Activated gamma-delta T cell (primary cell): ENCODE measurements around the gene KLHL12.
A peak's percentile ranks its signal among the peaks of the same experiment; 100 is the strongest.
"Not testable (repeated sequence)": the region's sequence is repeated elsewhere in the genome, so short reads cannot be mapped to it uniquely, and the experiment has no call there.

Experiments
- DNase-seq: peaks from one replicate; lab custom pipeline; 2025; lab: John Stamatoyannopoulos, UW

Gene KLHL12

DNA sequence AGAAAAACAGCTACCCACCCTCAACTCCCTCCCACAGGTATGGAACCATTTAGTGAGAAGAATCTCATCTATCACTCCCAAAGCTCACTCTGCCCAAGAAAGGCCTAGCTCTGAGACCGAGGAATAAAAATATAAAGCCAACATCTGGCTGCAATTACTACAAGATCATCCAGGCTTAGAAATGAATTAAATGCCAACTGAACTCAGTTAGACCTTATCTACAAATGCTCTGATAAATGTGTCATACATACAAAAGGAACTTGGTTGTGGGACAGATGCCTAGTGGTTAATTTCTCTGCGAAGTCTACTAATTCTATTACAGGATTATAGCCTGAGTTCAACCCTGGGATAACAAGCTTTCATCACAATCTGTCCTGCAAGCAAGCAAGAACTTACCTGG is 24.4 kb upstream of the KLHL12 start:
- no peak for DNase-seq

DNA sequence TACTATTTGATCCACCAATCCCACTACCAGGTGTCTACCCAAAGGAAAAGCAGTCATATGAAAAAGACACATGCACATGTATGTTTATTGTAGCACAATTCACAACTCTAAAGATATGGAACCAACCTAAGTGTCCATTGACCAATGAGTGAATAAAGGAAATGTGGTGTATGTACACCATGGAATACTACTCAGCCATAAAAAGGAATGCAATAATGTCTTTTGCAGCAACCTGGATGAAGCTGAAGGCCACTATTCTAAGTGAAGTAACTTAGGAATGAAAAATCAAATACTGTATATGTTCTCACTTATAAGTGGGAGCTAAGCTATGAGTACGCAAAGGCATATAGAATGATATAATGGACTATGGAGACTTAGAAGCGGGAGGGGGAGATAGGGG is 18.4 kb upstream of the KLHL12 start:
- no peak for DNase-seq

DNA sequence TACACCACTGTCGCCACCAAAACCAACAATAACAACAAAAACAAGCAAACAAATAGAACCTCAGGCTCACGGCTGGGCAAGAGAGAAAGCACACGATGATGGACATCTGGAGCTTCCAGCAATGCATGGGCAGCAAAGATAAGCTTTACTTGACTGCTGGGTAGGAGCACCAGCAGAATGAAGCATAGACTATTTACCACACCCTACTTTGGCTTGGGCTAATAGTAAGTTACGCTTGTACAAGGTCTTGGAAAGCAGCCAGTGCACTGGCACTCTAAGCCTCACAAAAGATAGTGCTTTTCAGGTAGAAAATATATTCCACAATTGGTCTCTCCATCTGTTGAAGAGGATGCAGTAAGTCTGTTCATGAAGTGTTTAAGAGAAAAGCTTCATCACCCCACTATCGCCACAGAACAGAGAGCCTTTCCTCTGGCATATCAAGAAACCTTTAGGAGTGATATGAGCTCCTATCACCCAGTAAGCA is 17.4 kb upstream of the KLHL12 start:
- no peak for DNase-seq

DNA sequence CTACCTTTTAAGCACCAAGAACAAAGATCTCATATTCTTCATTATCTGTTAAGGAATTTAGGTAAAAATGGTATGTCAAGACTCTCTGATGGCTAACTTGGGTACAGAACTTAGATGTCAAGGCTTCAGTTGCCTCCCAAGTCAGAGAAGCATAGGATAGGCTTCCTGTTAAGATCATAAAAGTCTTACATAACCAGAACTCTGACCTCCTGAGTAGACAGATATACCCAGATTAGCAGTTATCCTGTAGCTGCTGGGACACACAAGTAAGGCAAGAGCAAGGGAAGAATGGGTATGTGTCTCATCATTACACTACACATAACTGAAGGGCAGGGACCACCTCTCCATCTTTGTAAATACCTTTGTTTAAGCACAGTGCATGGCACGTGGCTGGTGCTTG is 15.4 kb upstream of the KLHL12 start:
- no peak for DNase-seq

DNA sequence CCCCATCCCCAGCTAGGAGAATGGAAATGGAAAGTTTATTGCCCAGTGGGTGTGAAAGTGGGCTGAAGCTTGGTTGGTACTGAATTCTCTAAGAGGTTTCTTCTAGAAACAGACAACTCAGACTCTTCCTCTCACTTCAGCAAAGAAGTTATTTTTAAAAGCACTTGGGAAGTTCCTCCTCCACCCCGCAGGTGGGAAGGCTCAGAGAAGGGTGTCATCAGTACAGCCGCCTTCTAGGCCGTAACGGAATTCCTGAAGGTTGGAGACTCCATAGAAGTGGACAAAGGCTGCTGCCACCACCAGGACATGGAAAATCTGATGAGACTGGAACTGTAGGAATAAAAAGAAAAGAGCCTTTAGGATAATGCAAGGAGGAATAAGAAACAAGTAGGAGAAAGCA is 14.3 kb upstream of the KLHL12 start:
- no peak for DNase-seq

DNA sequence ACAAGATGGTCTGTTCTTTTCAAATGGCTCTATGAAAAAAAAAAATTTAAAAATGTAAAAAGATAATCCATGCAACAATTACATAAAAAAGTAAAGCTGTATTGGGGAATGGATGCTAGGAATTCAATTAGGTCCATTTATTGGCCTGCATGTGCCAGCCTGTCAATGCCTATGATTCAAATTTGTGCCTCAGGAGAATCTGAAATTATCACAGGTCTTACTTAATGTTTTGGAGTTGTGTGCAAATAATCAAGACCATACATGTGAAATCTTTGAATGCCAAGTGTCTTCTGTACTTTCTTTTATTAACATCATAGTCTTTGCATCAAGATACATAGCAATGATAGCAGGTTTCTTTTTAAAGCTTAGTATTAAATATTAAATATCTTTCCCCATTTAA is 13.5 kb upstream of the KLHL12 start:
- DNase-seq = no peak

DNA sequence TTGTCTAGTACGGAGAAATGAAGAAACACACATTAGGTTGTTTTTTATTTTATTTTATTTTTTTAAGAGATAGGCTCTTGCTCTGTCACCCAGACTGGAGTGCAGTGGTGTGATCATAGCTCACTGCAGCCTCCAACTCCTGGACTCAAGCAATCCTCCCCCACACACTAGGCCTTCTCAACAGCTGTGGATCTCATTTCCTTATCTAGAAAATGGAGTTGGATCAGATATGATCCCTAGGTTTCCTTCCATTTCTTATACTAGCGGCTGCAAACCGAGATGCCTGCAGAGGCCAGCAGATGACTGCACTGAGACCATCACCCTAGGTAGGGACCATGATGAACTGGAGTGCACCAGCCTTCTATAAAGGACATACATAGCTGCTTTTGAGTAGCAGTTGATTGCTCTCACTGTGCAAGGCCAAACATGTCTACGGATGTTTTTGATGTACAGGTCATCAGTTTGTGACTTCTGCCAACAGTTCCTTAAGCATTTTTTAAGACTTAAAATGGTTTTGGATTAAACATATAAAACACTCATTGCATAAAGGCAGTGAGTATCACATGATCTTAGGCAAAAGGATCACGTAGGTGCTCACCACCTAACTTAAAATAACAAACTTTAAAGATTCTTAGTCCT is 11.4 kb upstream of the KLHL12 start:
- no peak for DNase-seq

DNA sequence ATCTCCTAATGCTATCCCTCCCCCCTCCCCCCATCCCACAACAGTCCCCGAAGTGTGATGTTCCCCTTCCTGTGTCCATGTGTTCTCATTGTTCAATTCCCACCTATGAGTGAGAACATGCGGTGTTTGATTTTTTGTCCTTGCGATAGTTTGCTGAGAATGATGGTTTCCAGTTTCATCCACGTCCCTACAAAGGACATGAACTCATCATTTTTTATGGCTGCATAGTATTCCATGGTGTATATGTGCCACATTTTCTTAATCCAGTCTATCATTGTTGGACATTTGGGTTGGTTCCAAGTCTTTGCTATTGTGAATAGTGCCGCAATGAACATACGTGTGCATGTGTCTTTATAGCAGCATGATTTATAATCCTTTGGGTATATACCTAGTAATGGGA is 9.4 kb upstream of the KLHL12 start:
- not testable (repeated sequence) for DNase-seq

DNA sequence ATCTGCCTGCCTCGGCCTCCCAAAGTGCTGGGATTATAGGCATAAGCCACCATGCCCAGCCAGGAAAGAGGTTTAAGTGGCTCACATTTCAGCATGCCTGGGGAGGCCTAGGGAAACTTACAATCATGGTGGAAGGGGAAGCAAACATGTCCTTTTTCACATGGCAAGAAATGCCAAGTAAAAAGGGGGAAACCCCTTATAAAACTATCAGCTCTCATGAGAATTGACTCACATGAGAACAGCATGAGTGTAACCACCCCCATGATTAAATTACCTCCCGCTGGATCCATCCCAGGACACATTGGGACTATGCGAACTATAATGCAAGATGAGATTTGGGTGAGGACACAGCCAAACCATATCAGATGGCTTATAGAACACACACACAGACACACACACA is 8.8 kb upstream of the KLHL12 start:
- no peak for DNase-seq

DNA sequence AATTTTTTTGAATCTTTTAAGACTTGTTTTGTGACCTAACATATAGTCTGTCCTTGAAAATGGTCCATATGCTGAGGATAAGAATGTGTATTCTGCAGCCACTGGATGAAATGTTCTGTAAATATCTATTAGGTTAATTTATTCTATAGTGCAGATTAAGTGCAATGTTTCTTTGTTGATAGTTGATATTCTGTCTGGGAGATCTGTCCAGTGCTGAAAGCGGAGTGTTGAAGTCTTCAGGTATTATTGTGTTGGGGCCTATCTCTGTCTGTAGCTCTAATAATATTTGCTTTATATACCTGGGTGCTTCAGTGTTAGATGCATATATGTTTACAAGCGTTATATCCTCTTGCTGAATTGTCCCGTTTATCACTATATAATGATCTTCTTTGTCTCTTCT is 7.7 kb upstream of the KLHL12 start:
- no peak for DNase-seq

DNA sequence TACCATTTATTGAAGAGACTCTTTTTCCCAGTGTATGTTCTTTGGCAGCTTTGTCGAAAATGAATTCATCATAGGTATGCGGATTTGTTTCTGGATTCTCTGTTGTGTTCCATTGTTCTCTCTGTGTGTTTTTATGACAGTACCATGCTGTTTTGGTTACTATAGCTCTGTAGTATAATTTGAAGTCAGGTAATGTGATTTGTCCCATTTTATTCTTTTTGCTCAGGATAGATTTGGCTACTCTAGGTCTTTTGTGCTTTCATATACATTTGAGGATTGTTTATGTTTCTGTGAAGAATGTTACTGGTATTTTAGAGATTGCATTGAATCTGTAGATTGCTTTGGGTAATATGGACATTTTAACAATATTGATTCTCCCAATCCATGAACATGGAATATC is 5.4 kb upstream of the KLHL12 start:
- no peak for DNase-seq

DNA sequence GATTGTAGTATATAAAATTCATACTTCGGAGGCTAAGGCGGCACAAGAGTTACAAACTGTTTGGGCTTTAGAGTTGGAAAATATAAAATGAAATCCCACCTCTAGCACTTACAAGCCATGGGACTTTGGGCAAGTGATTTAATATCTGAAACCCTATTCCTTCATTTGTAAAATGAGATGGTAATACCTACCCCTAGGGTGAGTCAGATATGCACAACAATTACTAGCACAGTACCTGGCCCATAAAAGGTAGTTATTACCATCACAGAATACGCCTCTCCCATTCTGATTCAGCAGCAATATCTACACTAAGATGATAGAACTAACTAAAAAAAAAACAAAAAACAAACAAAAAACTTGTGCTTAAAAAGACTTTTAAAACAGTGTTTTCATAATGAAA is 3.5 kb downstream of the KLHL12 start:
- no peak for DNase-seq

DNA sequence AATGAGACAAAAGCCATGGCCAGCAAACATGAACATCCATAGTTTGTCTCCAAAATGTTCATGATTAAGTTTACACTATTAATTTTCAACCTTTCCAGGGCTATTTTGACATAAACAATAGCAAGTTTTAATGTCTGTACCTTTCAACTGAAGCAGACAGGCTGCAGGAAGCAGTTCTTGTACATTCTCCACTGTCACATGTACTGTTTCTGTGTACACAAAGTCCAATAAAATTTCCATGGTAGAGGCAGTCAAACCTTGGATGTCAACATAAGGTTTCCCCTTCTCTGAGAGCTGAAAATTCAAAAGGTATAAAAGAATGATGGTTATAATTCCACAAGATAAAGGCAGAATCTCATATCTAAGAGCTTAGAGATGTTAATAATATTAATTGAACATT is 7.4 kb downstream of the KLHL12 start:
- no peak for DNase-seq

DNA sequence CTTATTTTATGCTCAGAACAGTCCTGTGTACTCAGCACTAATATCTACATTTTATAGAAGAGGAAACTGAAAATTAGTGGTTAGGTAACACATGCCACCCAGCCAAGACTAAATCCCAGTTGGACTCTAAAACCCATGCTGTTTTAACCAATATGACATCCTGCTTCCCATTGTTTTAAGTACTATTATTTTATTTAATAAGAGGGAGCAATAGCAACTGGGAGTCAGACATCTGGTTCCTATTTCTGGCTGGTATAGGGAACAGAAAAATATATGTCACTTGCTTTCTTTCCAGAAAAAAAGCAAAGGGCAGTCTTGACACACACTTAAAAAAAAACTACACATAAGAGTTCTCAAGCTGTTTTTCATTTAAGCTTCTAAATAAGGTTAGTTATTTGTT is 11.9 kb downstream of the KLHL12 start:
- DNase-seq = no peak

DNA sequence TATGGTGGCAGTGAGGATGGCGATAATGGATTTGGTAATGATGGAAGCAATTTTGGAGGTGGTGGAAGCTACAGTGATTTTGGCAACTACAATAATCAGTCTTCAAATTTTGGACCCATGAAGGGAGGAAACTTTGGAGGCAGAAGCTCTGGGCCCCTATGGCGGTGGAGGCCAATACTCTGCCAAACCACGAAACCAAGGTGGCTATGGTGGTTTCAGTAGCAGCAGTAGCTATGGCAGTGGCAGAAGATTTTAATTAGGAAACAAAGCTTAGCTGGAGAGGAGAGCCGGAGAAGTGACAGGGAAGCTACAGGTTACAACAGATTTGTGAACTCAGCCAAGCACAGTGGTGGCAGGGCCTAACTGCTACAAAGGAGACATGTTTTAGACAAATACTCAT is 14.6 kb downstream of the KLHL12 start:
- not testable (repeated sequence) for DNase-seq

DNA sequence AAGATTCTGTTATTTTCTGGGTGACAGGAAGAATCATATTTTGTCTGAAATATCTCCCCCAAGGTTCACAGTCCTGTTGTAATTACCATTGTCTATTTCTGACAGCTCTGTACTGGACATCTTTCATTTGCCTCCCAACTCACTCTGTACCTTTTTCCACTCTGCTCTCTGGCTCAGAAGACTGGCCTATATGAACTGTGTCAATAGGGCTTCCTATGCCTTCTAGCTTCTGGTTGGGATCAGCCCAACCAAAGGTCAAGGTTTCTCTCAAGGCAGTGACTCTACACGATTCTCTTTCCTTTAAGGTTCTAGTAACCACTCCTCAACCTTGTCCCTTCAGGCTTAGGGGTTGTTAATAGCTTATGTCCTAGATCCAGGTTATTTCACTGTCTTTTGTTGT is 17.5 kb downstream of the KLHL12 start:
- no peak for DNase-seq

DNA sequence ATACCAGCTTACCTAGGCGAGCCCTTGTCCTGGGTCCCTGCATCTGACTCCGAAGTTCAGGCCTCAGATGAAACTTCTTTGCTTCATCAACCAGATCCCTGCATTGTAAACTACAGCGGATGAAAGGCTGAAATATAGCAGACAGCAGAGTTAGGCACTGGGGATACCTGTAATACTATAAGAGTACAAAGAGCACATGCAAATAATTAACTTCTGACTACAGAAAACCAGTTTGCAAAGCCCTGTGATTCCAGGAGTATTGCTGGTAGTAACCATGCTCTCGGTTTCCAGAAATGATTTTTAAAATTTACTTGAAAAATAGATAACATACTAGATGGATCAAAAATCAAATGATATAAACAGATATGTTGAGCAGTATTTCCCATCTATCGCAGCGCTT is 18.0 kb downstream of the KLHL12 start:
- no peak for DNase-seq

DNA sequence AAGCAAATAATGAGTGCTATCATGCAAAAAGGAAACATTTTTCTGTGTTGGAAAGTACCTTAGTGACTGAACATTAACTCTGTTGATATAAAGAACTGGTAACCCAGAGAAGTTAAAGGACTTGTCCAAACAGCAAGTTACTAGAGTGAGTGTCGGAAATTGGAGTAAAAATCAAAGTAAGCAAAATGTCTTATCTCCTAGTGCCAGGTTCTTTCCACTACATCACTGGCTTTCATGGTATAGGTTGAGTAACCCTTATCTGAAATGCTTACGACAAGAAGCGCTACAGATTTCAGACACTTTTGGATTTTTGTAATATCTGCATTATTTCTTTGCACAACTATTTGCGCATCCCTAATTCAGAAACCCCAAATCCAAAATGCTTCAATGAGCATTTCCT is 21.7 kb downstream of the KLHL12 start:
- DNase-seq = no peak

DNA sequence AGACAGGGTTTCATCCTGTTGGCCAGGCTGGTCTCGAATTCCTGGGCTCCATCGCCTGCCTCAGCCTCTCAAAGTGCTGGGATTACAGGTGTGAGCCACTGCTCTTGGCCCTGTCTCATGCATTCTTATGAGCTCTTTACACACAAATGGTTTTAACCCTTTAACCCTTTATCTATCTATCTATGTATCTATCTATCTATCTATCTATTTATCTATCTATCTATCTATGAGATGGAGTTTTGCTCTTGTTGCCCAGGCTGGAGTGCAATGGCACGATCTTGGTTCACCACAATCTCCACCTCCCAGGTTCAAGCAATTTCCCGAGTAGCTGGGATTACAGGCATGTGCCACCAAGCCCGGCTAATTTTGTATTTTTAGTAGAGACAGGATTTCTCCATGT is 23.2 kb downstream of the KLHL12 start:
- not testable (repeated sequence) for DNase-seq

DNA sequence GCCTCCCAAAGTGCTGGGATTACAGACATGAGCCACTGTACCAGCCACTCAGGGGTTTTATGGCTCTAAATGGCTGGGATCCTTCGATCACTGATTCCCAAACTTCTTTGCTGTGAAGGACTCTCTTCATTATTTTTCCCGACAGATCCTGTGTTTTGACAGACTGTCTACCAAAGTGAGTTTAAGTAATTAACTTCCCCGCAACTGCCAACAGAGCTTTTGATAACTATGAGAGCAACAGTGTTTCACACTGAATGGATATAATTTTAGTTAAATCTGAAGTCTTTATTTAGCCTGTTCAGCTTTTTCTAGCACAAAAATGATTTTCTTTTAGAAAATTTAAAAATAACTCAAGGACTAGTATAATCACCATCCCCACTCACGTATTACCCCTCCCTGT is 25.5 kb downstream of the KLHL12 start:
- DNase-seq = no peak

DNA sequence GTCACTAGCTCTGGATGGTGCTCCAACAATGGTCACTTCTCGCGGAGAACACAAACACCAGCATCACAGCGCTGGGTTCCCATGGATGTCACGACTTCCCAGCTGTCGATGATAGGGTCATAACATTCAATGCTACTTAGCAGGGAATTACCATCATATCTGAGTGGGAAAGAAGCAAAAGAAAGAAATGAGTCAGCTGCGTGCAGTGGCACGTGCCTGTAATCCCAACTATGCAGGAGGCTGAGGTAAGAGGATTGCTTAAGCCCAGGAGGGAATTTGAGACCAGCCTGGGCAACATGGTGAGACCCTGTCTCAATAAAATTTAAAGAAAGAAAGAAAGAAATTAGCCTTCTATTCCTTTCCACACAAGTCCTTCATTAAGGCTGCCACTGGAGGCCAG is 34.5 kb downstream of the KLHL12 start:
- no peak for DNase-seq

DNA sequence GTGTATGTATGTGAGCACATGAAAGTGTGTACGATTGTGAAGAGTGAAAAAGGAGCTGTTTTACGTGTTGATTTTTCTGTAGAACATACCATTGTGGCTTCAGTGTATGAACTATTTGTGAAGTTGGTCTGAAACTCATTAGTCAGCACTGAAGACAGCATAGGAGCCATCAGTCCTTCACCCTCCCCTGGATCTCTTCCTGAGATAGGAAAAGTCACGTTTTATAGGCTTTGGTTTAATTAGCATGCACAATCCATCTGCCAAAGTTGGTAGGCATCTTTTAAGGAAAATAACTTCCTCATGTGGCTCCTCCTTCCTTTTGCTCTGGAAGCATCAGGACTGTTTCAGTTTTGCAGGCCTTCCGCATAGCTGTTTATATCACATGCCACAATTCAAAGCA is 36.6 kb downstream of the KLHL12 start:
- no peak for DNase-seq

DNA sequence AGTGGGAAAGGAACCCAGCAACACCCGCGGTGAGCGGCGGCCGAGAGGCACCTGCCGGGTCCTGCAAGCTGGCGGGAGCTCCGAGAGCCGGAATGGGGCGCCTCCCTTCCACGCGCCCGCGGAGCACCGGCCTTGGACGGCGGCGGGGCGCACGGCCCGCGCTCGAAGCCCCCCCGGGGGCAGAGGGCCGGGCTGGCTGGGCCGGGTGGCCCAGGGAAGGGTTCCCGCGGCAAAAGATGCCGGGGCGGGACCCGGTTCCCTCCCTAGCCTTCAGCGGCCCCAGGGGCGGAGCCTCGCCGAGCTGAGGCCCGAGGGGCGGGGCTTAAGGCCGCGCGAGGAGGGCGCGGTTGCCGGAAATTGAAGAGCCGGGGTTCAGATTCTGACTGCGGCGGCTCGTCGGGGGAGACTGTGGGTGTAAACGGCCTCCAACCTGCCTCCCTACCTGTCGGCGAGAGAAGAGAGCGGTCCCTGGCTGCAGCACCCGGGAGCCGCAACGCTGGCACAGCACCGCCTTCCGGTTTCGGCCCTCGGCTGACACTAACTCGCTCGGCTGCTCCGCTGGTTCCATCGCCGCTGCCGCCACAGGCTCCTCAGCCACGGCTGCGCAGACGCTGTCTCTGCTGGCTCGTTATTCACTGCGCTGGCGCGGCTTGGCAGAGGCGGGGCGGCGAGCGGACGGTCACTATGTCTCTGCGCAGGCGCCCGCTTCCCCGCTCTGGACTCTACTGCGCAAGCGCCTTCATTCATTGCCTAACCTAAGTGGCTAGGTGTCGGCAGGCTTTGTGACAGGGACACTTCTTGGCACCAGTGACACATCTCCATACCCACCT is 38.3 kb downstream of the KLHL12 start, which contains the start of gene RABIF:
Gene RABIF (minus strand): TSS at position 619 of the 830 bp plus-strand sequence. CDS start 51 bp downstream, at position 568.
- DNase-seq = peak; percentile 96

DNA sequence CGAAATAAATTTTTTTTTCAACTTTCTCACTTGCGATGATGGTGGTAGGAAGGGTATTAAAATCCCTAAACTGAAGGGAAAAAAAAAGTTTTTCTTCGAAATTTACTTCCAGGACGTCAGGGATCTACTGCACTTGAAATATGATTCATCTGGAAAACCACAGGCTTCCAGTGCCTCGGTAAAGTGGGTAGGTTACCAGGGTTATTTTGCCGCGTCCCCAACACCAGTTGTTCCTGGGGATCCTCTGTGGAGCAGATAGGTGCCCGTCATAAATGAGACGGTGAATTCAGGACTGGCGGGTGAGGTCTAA is 38.9 kb downstream of the KLHL12 start:
- DNase-seq = no peak
